Suprapubic skin (tissue), 4 donors: ENCODE data around the gene BNIP2.

Experiments used
- CTCF ChIP-seq, 2 donors: fragments of 200-600 bp in 1 of 2; fragments of 450-650 bp in 1 of 2; sonication (generic) in 1 of 2; IDR thresholded peaks; one replicate each; pipeline ENCODE4 v1.5.1; 2016 to 2019; ENCODE audit warnings: antibody characterized with exemption in 2 of 2, mild to moderate bottlenecking in 1 of 2, moderate library complexity in 1 of 2
- EP300 ChIP-seq: sonication (generic); formaldehyde crosslinking; IDR thresholded peaks from one replicate; pipeline ENCODE4 v1.6.1; 2017; ENCODE audit warnings: antibody characterized with exemption
- POLR2A ChIP-seq, 2 donors: fragments of 450-650 bp; IDR thresholded peaks; one replicate each; pipeline ENCODE4 v1.6.1; 2017; ENCODE audit warnings: antibody characterized with exemption in 2 of 2, mild to moderate bottlenecking in 2 of 2, moderate library complexity in 2 of 2
- POLR2AphosphoS5 ChIP-seq, 3 donors: sonication (generic); formaldehyde crosslinking; IDR thresholded peaks; one replicate each; pipeline ENCODE4 v1.6.1; 2017; ENCODE audit warnings: antibody characterized with exemption in 3 of 3

DNA sequence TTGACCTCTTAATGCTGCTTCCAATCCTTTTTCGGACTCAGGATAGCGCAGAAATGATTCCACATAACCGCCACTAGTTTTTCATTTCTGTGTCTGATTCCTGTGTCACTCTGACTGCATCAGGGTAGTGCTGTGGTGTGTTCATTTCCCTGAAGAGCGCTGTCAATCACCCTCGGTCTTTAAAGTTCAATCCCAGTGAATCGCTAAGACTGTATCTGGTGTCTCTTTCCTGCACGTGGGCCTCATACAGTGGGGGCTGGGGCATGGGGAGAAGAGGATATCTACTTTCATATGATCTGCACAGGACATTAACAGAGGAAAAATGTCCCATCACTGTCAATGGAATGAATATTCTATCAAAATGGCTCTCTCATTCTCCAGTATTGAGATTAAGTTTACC lies 32.9 kb upstream of the BNIP2 start:
- TF ChIP-seq CTCF (IDR thresholded peaks at IDR 0.05): no peak
- TF ChIP-seq POLR2A (IDR thresholded peaks at IDR 0.05): no peak
- TF ChIP-seq POLR2AphosphoS5 (IDR thresholded peaks at IDR 0.05): no peak
- no peak for TF ChIP-seq EP300
